ENCODE results near the gene ABCC1.

Gene ABCC1

GRCh38 chr16:16020291-16020690 lies 70.9 kb downstream of the ABCC1 start:
- no peaks in the 10 kb centered on the region for H3K27me3 ChIP-seq (ENCODE audit: insufficient read depth, low read length, poor library complexity, severe bottlenecking)
- H3K9me2 ChIP-seq (replicated peaks; ENCODE audit: low read depth, low read length): no peaks in the 10 kb centered on the region
- no peak overlapping the region for H2AFZ ChIP-seq (ENCODE audit: low read length)
- no peaks in the 10 kb centered on the region for H4K20me1 ChIP-seq (ENCODE audit: insufficient read depth, low read length, poor library complexity, severe bottlenecking)
- H3K36me3 ChIP-seq (ENCODE audit: insufficient read depth, low read length): peaks cover 66% of the 10 kb centered on the region; the same call in 1 of the 2 replicates
- H3K4me2 ChIP-seq (ENCODE audit: low read depth, low read length, poor library complexity, severe bottlenecking): no peak overlapping the region
- no peaks in the 10 kb centered on the region for H3K9me3 ChIP-seq (ENCODE audit: insufficient read depth, low read depth, low read length)
- H3F3A ChIP-seq (ENCODE audit: low read depth): no peaks in the 10 kb centered on the region
- no peak overlapping the region for H3K4me3 ChIP-seq (ENCODE audit: low read length, poor library complexity, severe bottlenecking)
- no peaks in the 10 kb centered on the region for H3K4me1 ChIP-seq (ENCODE audit: insufficient read depth, low read length, poor library complexity, severe bottlenecking)
- TF ChIP-seq EZH2phosphoT487 (IDR thresholded peaks at IDR 0.05; ENCODE audit: borderline replicate concordance) (no peak), CTCF (conservative IDR thresholded peaks at IDR 0.05; ENCODE audit: low read length) (no peak)
- no peaks in the 10 kb centered on the region for H3K79me2 ChIP-seq (ENCODE audit: insufficient read depth, low read length)
- no peak overlapping the region for H3K9ac ChIP-seq (ENCODE audit: low read depth, low read length, poor library complexity, severe bottlenecking)

GRCh38 chr16:16021020-16021419 lies 71.6 kb downstream of the ABCC1 start:
- no peak overlapping the region for H3K4me2 ChIP-seq (ENCODE audit: low read depth, low read length, poor library complexity, severe bottlenecking)
- TF ChIP-seq EZH2phosphoT487 (IDR thresholded peaks at IDR 0.05; ENCODE audit: borderline replicate concordance) (no peak), CTCF (conservative IDR thresholded peaks at IDR 0.05; ENCODE audit: low read length) (no peak)
- peaks cover 62% of the 10 kb centered on the region; the same call in 1 of the 2 replicates for H3K36me3 ChIP-seq (ENCODE audit: insufficient read depth, low read length)
- H3K27me3 ChIP-seq (ENCODE audit: insufficient read depth, low read length, poor library complexity, severe bottlenecking): no peaks in the 10 kb centered on the region
- H3K9me3 ChIP-seq (ENCODE audit: insufficient read depth, low read depth, low read length): no peaks in the 10 kb centered on the region
- no peak overlapping the region for H3K9ac ChIP-seq (ENCODE audit: low read depth, low read length, poor library complexity, severe bottlenecking)
- H4K20me1 ChIP-seq (ENCODE audit: insufficient read depth, low read length, poor library complexity, severe bottlenecking): no peaks in the 10 kb centered on the region
- H2AFZ ChIP-seq (ENCODE audit: low read length): no peak overlapping the region
- H3K9me2 ChIP-seq (replicated peaks; ENCODE audit: low read depth, low read length): no peaks in the 10 kb centered on the region
- H3K4me3 ChIP-seq (ENCODE audit: low read length, poor library complexity, severe bottlenecking): no peak overlapping the region
- no peaks in the 10 kb centered on the region for H3K4me1 ChIP-seq (ENCODE audit: insufficient read depth, low read length, poor library complexity, severe bottlenecking)
- H3F3A ChIP-seq (ENCODE audit: low read depth): no peaks in the 10 kb centered on the region
- H3K79me2 ChIP-seq (ENCODE audit: insufficient read depth, low read length): no peaks in the 10 kb centered on the region

GRCh38 chr16:16021646-16021987 lies 72.2 kb downstream of the ABCC1 start:
- Histone ChIP-seq H3K4me2 (ENCODE audit: low read depth, low read length, poor library complexity, severe bottlenecking) (no peak overlapping the region), H3K4me1 (ENCODE audit: insufficient read depth, low read length, poor library complexity, severe bottlenecking) (no peaks in the 10 kb centered on the region)

More at GRCh38 chr16:16021646-16021987, 72.2 kb downstream of the ABCC1 start:
- H3K27me3 ChIP-seq (ENCODE audit: insufficient read depth, low read length, poor library complexity, severe bottlenecking): no peaks in the 10 kb centered on the region
- no peak overlapping the region for H3K4me3 ChIP-seq (ENCODE audit: low read length, poor library complexity, severe bottlenecking)
- no peaks in the 10 kb centered on the region for H3F3A ChIP-seq (ENCODE audit: low read depth)
- no peak overlapping the region for H2AFZ ChIP-seq (ENCODE audit: low read length)
- peaks cover 58% of the 10 kb centered on the region; the same call in 1 of the 2 replicates for H3K36me3 ChIP-seq (ENCODE audit: insufficient read depth, low read length)
- H4K20me1 ChIP-seq (ENCODE audit: insufficient read depth, low read length, poor library complexity, severe bottlenecking): no peaks in the 10 kb centered on the region
- TF ChIP-seq EZH2phosphoT487 (IDR thresholded peaks at IDR 0.05; ENCODE audit: borderline replicate concordance) (no peak), CTCF (conservative IDR thresholded peaks at IDR 0.05; ENCODE audit: low read length) (no peak)
- H3K79me2 ChIP-seq (ENCODE audit: insufficient read depth, low read length): no peaks in the 10 kb centered on the region
- H3K9me3 ChIP-seq (ENCODE audit: insufficient read depth, low read depth, low read length): no peaks in the 10 kb centered on the region
- no peaks in the 10 kb centered on the region for H3K9me2 ChIP-seq (replicated peaks; ENCODE audit: low read depth, low read length)
- no peak overlapping the region for H3K9ac ChIP-seq (ENCODE audit: low read depth, low read length, poor library complexity, severe bottlenecking)

Measured in Loucy (cell line).